NCI-H748 treated with DMSO at 0.1 percent for 48 hours (cell line): ENCODE results near the gene C17orf58.
"Not testable (repeated sequence)": the region's sequence is repeated elsewhere in the genome, so short reads cannot be mapped to it uniquely, and the experiment has no call there.

Source experiments
- DNase-seq: peaks from one replicate; lab custom pipeline; 2025; lab: John Stamatoyannopoulos, UW

C17orf58 gene

GRCh38 chr17:67996301-67997171 is at the start of gene C17orf58:
Gene C17orf58 (minus strand): TSS chr17:67996469. CDS start chr17:67996198, 271 bp downstream.
- DNase-seq = not testable (repeated sequence)

- no peak for DNase-seq
Observed at GRCh38 chr17:68036304-68037147, 40.3 kb upstream of the C17orf58 start.

- peak; percentile 96 for DNase-seq
Observed at GRCh38 chr17:68035523-68036303, 39.4 kb upstream of the C17orf58 start, which contains the start of gene KPNA2. Gene KPNA2 (plus strand): TSS chr17:68035735. CDS start chr17:68037133, 1,398 bp downstream.

- DNase-seq = peak; percentile 95
Observed at GRCh38 chr17:68035131-68035522, 38.9 kb upstream of the C17orf58 start.

GRCh38 chr17:68034452-68034776 is 38.1 kb upstream of the C17orf58 start:
- no peak for DNase-seq

GRCh38 chr17:68033636-68034451 is 37.6 kb upstream of the C17orf58 start:
- peak; percentile 33 for DNase-seq

GRCh38 chr17:68029512-68030215 is 33.4 kb upstream of the C17orf58 start:
- no peak for DNase-seq

GRCh38 chr17:68022547-68022946 is 26.3 kb upstream of the C17orf58 start:
- DNase-seq = not testable (repeated sequence)

- no peak for DNase-seq
Observed at GRCh38 chr17:68021963-68022362, 25.7 kb upstream of the C17orf58 start.

- DNase-seq = not testable (repeated sequence)
Observed at GRCh38 chr17:68020791-68021190, 24.5 kb upstream of the C17orf58 start.

GRCh38 chr17:68020409-68020756 is 24.1 kb upstream of the C17orf58 start:
- DNase-seq = no peak

- peak; percentile 86 for DNase-seq
Observed at GRCh38 chr17:68019675-68020408, 23.6 kb upstream of the C17orf58 start.

GRCh38 chr17:68019336-68019674 is 23.0 kb upstream of the C17orf58 start:
- no peak for DNase-seq

GRCh38 chr17:68018493-68018892 is 22.2 kb upstream of the C17orf58 start:
- not testable (repeated sequence) for DNase-seq

GRCh38 chr17:68016838-68017237 is 20.6 kb upstream of the C17orf58 start:
- DNase-seq = no peak

- no peak for DNase-seq
Observed at GRCh38 chr17:68015081-68015723, 18.9 kb upstream of the C17orf58 start.

GRCh38 chr17:68013385-68013784 is 17.1 kb upstream of the C17orf58 start:
- DNase-seq = no peak

- peak; percentile 45 for DNase-seq
Observed at GRCh38 chr17:68011199-68011665, 15.0 kb upstream of the C17orf58 start.

GRCh38 chr17:68006797-68007196 is 10.5 kb upstream of the C17orf58 start:
- no peak for DNase-seq
